Measurements from ENCODE around the gene DAB1.

- no peak for TF ChIP-seq CTCF (IDR thresholded peaks at IDR 0.05 in 4 of 5, conservative IDR thresholded peaks at IDR 0.05 in 1 of 5)
- no peak for TF ChIP-seq POLR2A (IDR thresholded peaks at IDR 0.05)
Measured at GRCh38 chr1:57024855-57025254, 399.0 kb downstream of the DAB1 start.
